Measurements from ENCODE around the gene INTS14.

DNA sequence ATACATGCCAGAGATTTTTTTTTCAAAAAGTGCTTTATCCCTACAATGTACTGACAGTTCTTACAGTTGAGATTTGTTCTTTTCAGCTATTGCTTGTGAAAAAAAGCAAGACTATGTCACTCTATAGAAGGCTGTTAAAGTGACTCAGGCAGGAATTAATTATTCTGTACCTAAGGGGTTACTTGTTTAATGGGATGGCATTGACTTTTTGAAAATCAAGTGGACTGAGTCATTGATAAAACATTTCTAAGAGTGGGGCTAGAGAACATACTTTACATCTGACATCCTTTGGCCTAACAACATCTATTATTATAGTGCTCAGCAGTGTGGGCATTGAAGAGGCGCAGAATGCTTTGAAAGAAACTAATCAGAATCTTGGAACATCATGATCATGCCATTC lies 34.3 kb downstream of the INTS14 start:
- TF ChIP-seq CTCF (IDR thresholded peaks at IDR 0.05) (no peak), POLR2A (IDR thresholded peaks at IDR 0.05) (no peak)
